Activated CD8-positive, alpha-beta T cell treated with anti-CD3 and anti-CD28 coated beads for 36 hours (primary cell): ENCODE results near the gene ECHDC3. TPM values are rescaled to one million over a fixed set of nuclear protein-coding genes. Genes with fewer than 3 reads are reported as not detected.
A peak's percentile ranks its signal among the peaks of the same experiment; 100 is the strongest.

Source experiments
- ATAC-seq: fragments of 200-7000 bp; cut with Tn5 transposase; one replicate; pipeline ENCODE4 v1.10.0; 2021; ENCODE audit warnings: mild to moderate bottlenecking, moderate library complexity
- CTCF ChIA-PET: fragments of 350-600 bp; sonication (Branson Sonifier 250); formaldehyde crosslinking; loops from one replicate; lab custom pipeline; 2021; ENCODE audit warnings: antibody characterized with exemption; lab: Charles Lee
- POLR2A ChIA-PET: fragments of 350-600 bp; sonication (Branson Sonifier 250); formaldehyde crosslinking; loops from one replicate; lab custom pipeline; 2021; ENCODE audit warnings: antibody characterized with exemption; lab: Charles Lee
- DNase-seq: peaks from one replicate; pipeline ENCODE4 v3.0.0-alpha.2; 2020
- H3K27ac Mint-ChIP-seq: one replicate; pipeline ENCODE4 v1.8.0; 2021; ENCODE audit warnings: mild to moderate bottlenecking, mixed read lengths
- H3K27me3 Mint-ChIP-seq: one replicate; pipeline ENCODE4 v1.8.0; 2021; ENCODE audit warnings: mixed read lengths
- H3K36me3 Mint-ChIP-seq: one replicate; pipeline ENCODE4 v1.8.0; 2021; ENCODE audit warnings: low read depth, mixed read lengths
- H3K4me1 Mint-ChIP-seq: one replicate; pipeline ENCODE4 v1.8.0; 2021; ENCODE audit warnings: low read depth, mixed read lengths
- H3K4me3 Mint-ChIP-seq: one replicate; pipeline ENCODE4 v1.8.0; 2021; ENCODE audit warnings: mild to moderate bottlenecking, moderate library complexity, mixed read lengths
- H3K9me3 Mint-ChIP-seq: one replicate; pipeline ENCODE4 v1.8.0; 2021; ENCODE audit warnings: mixed read lengths
- intact Hi-C: fragments of 100-400 bp; cut with micrococcal nuclease; formaldehyde crosslinking; loops from one replicate; pipeline ENCODE4 v1.10.0; 2022
- total RNA-seq, 2 experiments: library from RNA; stranded (reverse); gene quantifications; one replicate each; pipeline ENCODE4 v1.2.3, GENCODE V29; 2021
- TF ChIP-seq, protein P1 (sequence below): fragments of 200-600 bp; IDR thresholded peaks from one replicate; pipeline ENCODE4 v1.8.0; 2022; ENCODE audit warnings: antibody characterized with exemption, mild to moderate bottlenecking

The ECHDC3 gene
- total RNA-seq, 2 experiments from 2014 or later = 1.1 to 1.7 TPM

DNA sequence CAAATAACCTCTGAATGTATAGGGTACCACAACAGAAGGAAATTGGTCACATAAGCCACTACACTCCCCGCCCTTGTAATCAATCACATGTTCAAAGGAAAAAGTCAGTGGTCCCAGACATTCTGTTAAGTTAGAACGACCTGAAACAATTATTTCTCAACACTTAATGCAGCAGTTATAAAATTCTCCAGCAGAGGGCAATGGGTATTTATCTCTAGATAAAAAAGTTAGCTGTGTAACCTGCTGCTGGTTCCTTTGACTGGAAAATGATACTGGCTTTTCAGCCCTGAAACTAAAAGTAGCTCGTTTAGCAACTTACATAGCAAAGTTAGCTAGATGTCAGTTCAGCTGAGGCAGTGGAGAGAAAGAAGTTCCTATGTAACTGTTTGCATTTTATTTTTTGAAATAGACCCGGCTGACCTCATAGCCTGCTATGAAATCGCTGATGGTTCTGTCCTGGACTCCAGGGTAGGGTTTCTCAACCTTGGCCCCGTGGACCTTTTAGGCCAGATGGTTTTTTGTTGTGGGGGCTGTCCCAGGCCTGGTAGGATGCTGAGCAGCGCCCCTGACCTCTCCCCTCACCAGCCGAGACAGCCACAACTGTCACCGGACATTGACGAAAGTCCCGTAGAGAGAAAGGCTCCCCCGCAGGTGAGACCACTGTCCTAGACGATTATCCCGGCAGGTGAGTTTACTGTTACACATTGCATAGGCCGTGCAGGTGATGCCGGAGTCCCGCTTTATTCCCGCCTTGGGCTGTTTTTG is 40.8 kb downstream of the ECHDC3 start:
- H3K27ac Mint-ChIP-seq = no peak overlapping the region
- peak; percentile 3 for DNase-seq

DNA sequence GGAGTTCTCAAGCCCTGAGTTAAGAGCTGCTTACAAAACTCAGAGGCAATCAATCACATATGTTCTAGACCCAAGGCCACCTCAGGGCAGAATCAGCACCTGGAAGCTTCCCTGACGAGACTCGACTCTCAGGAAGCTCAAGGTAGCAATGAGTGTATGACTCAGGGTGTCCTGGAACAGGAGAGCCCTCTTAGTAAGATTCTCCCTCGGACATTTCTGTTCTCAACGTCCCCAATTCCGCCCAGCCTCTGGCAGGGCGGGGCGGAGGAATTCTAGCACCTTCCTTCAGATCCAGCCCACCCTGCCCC is 41.3 kb downstream of the ECHDC3 start:
- Mint-ChIP-seq H3K27me3 (peaks cover 5% of the 10 kb centered on the region), H3K4me1 (peaks cover 4% of the 10 kb centered on the region), H3K4me3 (no peak overlapping the region), H3K36me3 (no peaks in the 10 kb centered on the region), H3K27ac (no peak overlapping the region), H3K9me3 (no peaks in the 10 kb centered on the region)
- TF ChIP-seq, protein P1, sequence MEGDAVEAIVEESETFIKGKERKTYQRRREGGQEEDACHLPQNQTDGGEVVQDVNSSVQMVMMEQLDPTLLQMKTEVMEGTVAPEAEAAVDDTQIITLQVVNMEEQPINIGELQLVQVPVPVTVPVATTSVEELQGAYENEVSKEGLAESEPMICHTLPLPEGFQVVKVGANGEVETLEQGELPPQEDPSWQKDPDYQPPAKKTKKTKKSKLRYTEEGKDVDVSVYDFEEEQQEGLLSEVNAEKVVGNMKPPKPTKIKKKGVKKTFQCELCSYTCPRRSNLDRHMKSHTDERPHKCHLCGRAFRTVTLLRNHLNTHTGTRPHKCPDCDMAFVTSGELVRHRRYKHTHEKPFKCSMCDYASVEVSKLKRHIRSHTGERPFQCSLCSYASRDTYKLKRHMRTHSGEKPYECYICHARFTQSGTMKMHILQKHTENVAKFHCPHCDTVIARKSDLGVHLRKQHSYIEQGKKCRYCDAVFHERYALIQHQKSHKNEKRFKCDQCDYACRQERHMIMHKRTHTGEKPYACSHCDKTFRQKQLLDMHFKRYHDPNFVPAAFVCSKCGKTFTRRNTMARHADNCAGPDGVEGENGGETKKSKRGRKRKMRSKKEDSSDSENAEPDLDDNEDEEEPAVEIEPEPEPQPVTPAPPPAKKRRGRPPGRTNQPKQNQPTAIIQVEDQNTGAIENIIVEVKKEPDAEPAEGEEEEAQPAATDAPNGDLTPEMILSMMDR = no peak
- intact Hi-C loops = loop anchor here (5.0 kb wide), 1 partner anchor 204 kb away; no protein-coding TSS in a partner anchor
- ATAC-seq = no peak
- DNase-seq = no peak
- CTCF ChIA-PET = interaction anchor here (0.6 to 7.8 kb wide), 25 partner anchors 10 to 268 kb away, joined by 3 to 55 read pairs (median 4); partner anchors contain the start of gene UPF2
- POLR2A ChIA-PET = no interaction called here

More for the DNA sequence above, 40.8 kb downstream of the ECHDC3 start:
- POLR2A ChIA-PET = no interaction called here
- Mint-ChIP-seq H3K9me3 (no peaks in the 10 kb centered on the region), H3K36me3 (no peaks in the 10 kb centered on the region), H3K27me3 (peaks cover 5% of the 10 kb centered on the region), H3K4me1 (peaks cover 4% of the 10 kb centered on the region), H3K4me3 (no peak overlapping the region)
- intact Hi-C loops = loop anchor here (5.0 kb wide), 1 partner anchor 204 kb away; no protein-coding TSS in a partner anchor
- ATAC-seq = peak; percentile 75
- CTCF ChIA-PET = interaction anchor here (0.6 to 7.8 kb wide), 37 partner anchors 8 to 278 kb away, joined by 3 to 55 read pairs (median 4); partner anchors contain the start of gene UPF2
- TF ChIP-seq, protein P1 = peak; percentile 63

DNA sequence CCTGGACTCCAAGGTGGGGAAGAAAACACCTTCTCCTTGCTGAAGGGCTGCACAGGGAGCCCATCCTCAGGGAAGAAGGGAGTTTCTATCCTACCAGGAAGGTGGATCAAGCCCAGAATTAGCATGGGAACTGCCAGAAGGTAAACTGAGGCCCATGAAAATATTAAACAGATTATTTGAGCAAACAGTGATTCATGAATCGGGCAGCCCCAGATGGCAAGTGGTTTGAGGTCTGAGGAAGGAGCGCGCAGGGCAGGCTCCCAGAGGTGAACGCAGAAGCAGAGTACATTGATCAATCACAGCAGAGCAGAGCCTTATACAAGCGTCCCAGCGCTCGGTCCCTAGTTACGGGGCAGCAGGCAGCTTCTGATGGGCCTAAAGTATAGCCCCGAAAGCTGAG is 45.2 kb downstream of the ECHDC3 start:
- no peaks in the 10 kb centered on the region for H3K9me3 Mint-ChIP-seq
- H3K27me3 Mint-ChIP-seq = peaks cover 7% of the 10 kb centered on the region
- TF ChIP-seq, protein P1 = no peak
- H3K27ac Mint-ChIP-seq = no peak overlapping the region
- H3K36me3 Mint-ChIP-seq = no peaks in the 10 kb centered on the region
- H3K4me3 Mint-ChIP-seq = no peak overlapping the region
- ChIA-PET CTCF (interaction anchor here (1.0 to 1.3 kb wide), 2 partner anchors 32 to 199 kb away, joined by 3 read pairs; no protein-coding TSS in a partner anchor), POLR2A (no interaction called here)
- DNase-seq (no peak), ATAC-seq (no peak)
- peaks cover 4% of the 10 kb centered on the region for H3K4me1 Mint-ChIP-seq
- intact Hi-C loops = no loop called here

DNA sequence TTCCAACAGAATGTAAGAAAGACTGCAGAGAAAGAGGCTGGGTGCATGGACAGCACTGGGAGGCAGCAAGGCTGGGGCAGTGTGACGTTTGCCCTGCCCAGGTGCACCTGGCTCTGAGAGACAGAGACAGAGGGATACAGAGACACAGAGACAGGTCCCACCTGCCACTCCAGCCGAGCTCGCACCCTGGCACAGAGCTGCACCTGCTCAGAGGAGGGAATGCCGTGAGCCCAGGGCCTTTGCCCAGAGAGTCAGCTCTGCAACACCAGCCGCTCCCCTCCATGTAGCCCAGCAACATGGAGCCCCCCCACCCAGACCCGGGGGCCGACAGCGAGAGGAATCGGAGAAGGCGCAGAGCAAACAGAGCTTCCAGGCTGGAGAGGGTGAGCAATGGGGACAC is 45.7 kb downstream of the ECHDC3 start:
- TF ChIP-seq, protein P1 = no peak
- ChIA-PET CTCF (interaction anchor here (1.3 kb wide), 1 partner anchor 32 kb away, joined by 3 read pairs; no protein-coding TSS in a partner anchor), POLR2A (no interaction called here)
- H3K4me1 Mint-ChIP-seq = peaks cover 2% of the 10 kb centered on the region
- H3K36me3 Mint-ChIP-seq = no peaks in the 10 kb centered on the region
- no peak for ATAC-seq
- H3K27ac Mint-ChIP-seq = no peak overlapping the region
- H3K27me3 Mint-ChIP-seq = peaks cover 8% of the 10 kb centered on the region
- no peak overlapping the region for H3K4me3 Mint-ChIP-seq
- intact Hi-C loops = no loop called here
- H3K9me3 Mint-ChIP-seq = no peaks in the 10 kb centered on the region
- no peak for DNase-seq

DNA sequence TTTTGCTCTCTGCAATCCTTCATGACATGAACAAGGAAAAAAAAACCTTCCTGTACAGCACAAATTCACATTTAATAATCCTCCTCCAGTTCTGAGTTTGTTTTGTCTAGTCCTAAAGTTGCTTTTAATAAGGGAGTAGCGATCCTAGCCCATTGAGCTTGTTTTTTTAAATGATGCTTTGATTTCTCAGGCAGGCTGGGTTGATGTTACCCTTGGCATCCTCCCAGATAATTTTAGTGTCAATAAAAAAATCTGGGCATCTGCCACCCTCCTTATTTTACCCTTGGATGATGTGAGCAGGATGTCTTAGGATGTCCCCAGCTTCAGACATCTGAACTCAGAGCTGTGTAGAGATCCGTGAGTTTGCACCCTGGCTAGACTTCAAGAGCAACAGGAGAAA is 47.1 kb downstream of the ECHDC3 start:
- DNase-seq (no peak), ATAC-seq (no peak)
- H3K36me3 Mint-ChIP-seq = no peaks in the 10 kb centered on the region
- CTCF ChIA-PET = interaction anchor here (1.0 to 3.6 kb wide), 2 partner anchors 197 to 341 kb away, joined by 3 to 16 read pairs; no protein-coding TSS in a partner anchor
- H3K27ac Mint-ChIP-seq = no peak overlapping the region
- peaks cover 8% of the 10 kb centered on the region for H3K27me3 Mint-ChIP-seq
- intact Hi-C loops = no loop called here
- no peaks in the 10 kb centered on the region for H3K4me1 Mint-ChIP-seq
- no peaks in the 10 kb centered on the region for H3K9me3 Mint-ChIP-seq
- TF ChIP-seq, protein P1 = no peak
- POLR2A ChIA-PET = no interaction called here
- H3K4me3 Mint-ChIP-seq = no peak overlapping the region
